Right lobe of liver (tissue), 4 donors: ENCODE measurements around the gene HARS2.

Experiments
- POLR2A ChIP-seq: fragments of 450-650 bp; IDR thresholded peaks from one replicate; pipeline ENCODE4 v1.6.1; 2017; ENCODE audit warnings: antibody characterized with exemption, mild to moderate bottlenecking
- TF ChIP-seq, protein P1 (sequence below), 4 donors: fragments of 200-600 bp in 3 of 4; fragments of 450-650 bp in 1 of 4; IDR thresholded peaks; one replicate each; pipeline versions ENCODE4 v1.5.1 to v1.8.0; 2016 to 2022; ENCODE audit warnings: antibody characterized with exemption in 4 of 4, mild to moderate bottlenecking in 2 of 4
- donor health status: DM: no; HTN: no; CAD: no.
- donor health status: DM: no; HTN: no; CAD: no.
- donor health status: DM: no; HTN: yes; CAD: no.

- TF ChIP-seq, protein P1, sequence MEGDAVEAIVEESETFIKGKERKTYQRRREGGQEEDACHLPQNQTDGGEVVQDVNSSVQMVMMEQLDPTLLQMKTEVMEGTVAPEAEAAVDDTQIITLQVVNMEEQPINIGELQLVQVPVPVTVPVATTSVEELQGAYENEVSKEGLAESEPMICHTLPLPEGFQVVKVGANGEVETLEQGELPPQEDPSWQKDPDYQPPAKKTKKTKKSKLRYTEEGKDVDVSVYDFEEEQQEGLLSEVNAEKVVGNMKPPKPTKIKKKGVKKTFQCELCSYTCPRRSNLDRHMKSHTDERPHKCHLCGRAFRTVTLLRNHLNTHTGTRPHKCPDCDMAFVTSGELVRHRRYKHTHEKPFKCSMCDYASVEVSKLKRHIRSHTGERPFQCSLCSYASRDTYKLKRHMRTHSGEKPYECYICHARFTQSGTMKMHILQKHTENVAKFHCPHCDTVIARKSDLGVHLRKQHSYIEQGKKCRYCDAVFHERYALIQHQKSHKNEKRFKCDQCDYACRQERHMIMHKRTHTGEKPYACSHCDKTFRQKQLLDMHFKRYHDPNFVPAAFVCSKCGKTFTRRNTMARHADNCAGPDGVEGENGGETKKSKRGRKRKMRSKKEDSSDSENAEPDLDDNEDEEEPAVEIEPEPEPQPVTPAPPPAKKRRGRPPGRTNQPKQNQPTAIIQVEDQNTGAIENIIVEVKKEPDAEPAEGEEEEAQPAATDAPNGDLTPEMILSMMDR (IDR thresholded peaks at IDR 0.05): no peak
- no peak for TF ChIP-seq POLR2A
These were observed 20.5 kb downstream of the HARS2 start for GRCh38 chr5:140711794-140712193.
